ENCODE measurements around the gene PINK1. TPM values are rescaled to one million over a fixed set of nuclear protein-coding genes. Genes with fewer than 3 reads are reported as not detected.
"Not testable (repeated sequence)": the region's sequence is repeated elsewhere in the genome, so short reads cannot be mapped to it uniquely, and the experiment has no call there.

Gene PINK1
- polyA plus RNA-seq, 1 donor from 2014 or later: 73.4 TPM

DNA sequence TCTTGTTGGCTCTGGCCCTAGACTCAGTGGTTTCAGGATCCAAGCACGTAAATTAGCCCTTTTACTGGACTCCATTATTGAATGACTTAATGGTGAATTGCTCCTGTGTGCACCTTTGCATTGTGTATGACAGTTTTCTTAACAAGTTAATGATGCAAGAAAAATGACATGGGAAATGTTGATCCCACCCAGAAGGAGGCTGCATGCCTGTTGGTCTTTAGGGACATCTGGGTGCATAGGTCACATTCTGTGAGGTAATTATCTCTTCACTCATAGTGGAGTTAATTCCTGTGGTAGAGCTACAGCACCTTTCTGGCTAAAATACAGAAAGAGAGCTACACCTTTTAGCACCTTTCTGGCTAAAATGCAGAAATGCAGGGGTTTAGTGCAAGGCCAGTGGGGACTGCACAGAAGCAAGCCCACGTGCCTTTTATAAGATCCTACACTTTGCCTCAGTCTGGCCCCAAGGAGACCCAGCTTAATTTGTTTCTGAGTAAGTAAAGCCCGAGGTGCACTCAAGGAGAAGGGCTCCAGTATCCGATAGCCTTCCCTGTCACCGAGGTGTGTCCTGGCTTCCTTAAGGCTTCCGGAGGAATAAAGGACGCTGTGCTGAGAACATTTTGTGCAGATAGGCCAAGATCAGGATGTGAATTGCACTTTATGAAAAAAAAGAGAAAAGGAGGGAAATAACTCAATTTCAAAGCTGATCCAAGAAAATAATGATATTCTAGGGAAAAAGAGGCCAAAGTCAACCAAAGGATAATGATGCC lies 26.3 kb upstream of the PINK1 start:
- H3K4me3 ChIP-seq (ENCODE audit: low read length); H3K9me3 ChIP-seq (ENCODE audit: low read length); H3K79me2 ChIP-seq (replicated peaks; ENCODE audit: insufficient read depth, low read length); H4K20me1 ChIP-seq (ENCODE audit: insufficient read depth); H3K27me3 ChIP-seq (ENCODE audit: insufficient read depth, low read depth, low read length); H3F3A ChIP-seq (ENCODE audit: insufficient read depth, low read length, poor library complexity, severe bottlenecking); H3K9ac ChIP-seq (ENCODE audit: low read length); H3K27ac ChIP-seq (ENCODE audit: low read length); H3K9me2 ChIP-seq (ENCODE audit: insufficient read depth, low read length); H2AFZ ChIP-seq (ENCODE audit: low read depth, low read length); H3K4me2 ChIP-seq (ENCODE audit: low read length); H3K36me3 ChIP-seq (ENCODE audit: insufficient read depth, low read length): not testable (repeated sequence)

GRCh38 chr1:20609541-20609940 lies 23.7 kb upstream of the PINK1 start:
- H2AFZ ChIP-seq (ENCODE audit: low read depth, low read length): no peak overlapping the region
- H3K36me3 ChIP-seq (ENCODE audit: insufficient read depth, low read length): no peaks in the 10 kb centered on the region
- no peaks in the 10 kb centered on the region for H3K27me3 ChIP-seq (ENCODE audit: insufficient read depth, low read depth, low read length)
- no peak overlapping the region for H3K9ac ChIP-seq (ENCODE audit: low read length)
- no peaks in the 10 kb centered on the region for H3K9me2 ChIP-seq (ENCODE audit: insufficient read depth, low read length)
- H3K27ac ChIP-seq (ENCODE audit: low read length): no peak overlapping the region
- H4K20me1 ChIP-seq (ENCODE audit: insufficient read depth): no peaks in the 10 kb centered on the region
- no peak overlapping the region for H3K4me3 ChIP-seq (ENCODE audit: low read length)
- no peak overlapping the region for H3K4me2 ChIP-seq (ENCODE audit: low read length)
- TF ChIP-seq CTCF (IDR thresholded peaks at IDR 0.05; ENCODE audit: poor library complexity, severe bottlenecking) (no peak), SMC3 (conservative IDR thresholded peaks at IDR 0.05; ENCODE audit: poor library complexity) (no peak), POLR2AphosphoS5 (IDR thresholded peaks at IDR 0.05) (no peak), EZH2 (IDR thresholded peaks at IDR 0.05; ENCODE audit: borderline replicate concordance, insufficient read depth, low read length, poor library complexity, severe bottlenecking) (no peak), MXI1 (conservative IDR thresholded peaks at IDR 0.05; ENCODE audit: poor library complexity, severe bottlenecking) (no peak), EP300 (conservative IDR thresholded peaks at IDR 0.05; ENCODE audit: poor library complexity, severe bottlenecking) (no peak), TAF1 (IDR thresholded peaks at IDR 0.05; ENCODE audit: low read depth) (no peak), REST (IDR thresholded peaks at IDR 0.05; ENCODE audit: borderline replicate concordance) (no peak), RAD21 (conservative IDR thresholded peaks at IDR 0.05) (no peak)
- no peaks in the 10 kb centered on the region for H3K79me2 ChIP-seq (replicated peaks; ENCODE audit: insufficient read depth, low read length)
- no peaks in the 10 kb centered on the region for H3K9me3 ChIP-seq (ENCODE audit: low read length)
- no peaks in the 10 kb centered on the region for H3F3A ChIP-seq (ENCODE audit: insufficient read depth, low read length, poor library complexity, severe bottlenecking)

All from neural cell (in vitro differentiated cells).